ENCODE data around the gene ENTPD2.

ENTPD2 gene

GRCh38 chr9:137085920-137086530 lies 32.2 kb upstream of the ENTPD2 start:
- DNase-seq (ENCODE audit: low spot score) = no peak
- in situ Hi-C loops (cut with MboI; ENCODE audit: low sequenced_read_pairs, unreplicated experiment) = no loop called here
- TF ChIP-seq CTCF (IDR thresholded peaks at IDR 0.05; ENCODE audit: borderline replicate concordance, control extremely low read depth, extremely low read depth, insufficient read depth, missing control alignments) = no peak

- in situ Hi-C loops (cut with MboI; ENCODE audit: low sequenced_read_pairs, unreplicated experiment) = no loop called here
- no peak for DNase-seq (ENCODE audit: low spot score)
- TF ChIP-seq CTCF (IDR thresholded peaks at IDR 0.05; ENCODE audit: borderline replicate concordance, control extremely low read depth, extremely low read depth, insufficient read depth, missing control alignments) = no peak
Measured at GRCh38 chr9:137084526-137084925, 30.7 kb upstream of the ENTPD2 start.

- no peak for DNase-seq (ENCODE audit: low spot score)
- TF ChIP-seq CTCF (IDR thresholded peaks at IDR 0.05; ENCODE audit: borderline replicate concordance, control extremely low read depth, extremely low read depth, insufficient read depth, missing control alignments) = no peak
- in situ Hi-C loops (cut with MboI; ENCODE audit: low sequenced_read_pairs, unreplicated experiment) = no loop called here
Measured at GRCh38 chr9:137083394-137084004, 29.6 kb upstream of the ENTPD2 start.

GRCh38 chr9:137082925-137083290 lies 29.0 kb upstream of the ENTPD2 start:
- no peak for DNase-seq (ENCODE audit: low spot score)
- in situ Hi-C loops (cut with MboI; ENCODE audit: low sequenced_read_pairs, unreplicated experiment) = no loop called here

GRCh38 chr9:137082222-137082924 lies 28.5 kb upstream of the ENTPD2 start:
- no peak for TF ChIP-seq CTCF (IDR thresholded peaks at IDR 0.05; ENCODE audit: borderline replicate concordance, control extremely low read depth, extremely low read depth, insufficient read depth, missing control alignments)
- DNase-seq (ENCODE audit: low spot score) = no peak
- in situ Hi-C loops (cut with MboI; ENCODE audit: low sequenced_read_pairs, unreplicated experiment) = no loop called here

More at GRCh38 chr9:137082925-137083290, 29.0 kb upstream of the ENTPD2 start:
- TF ChIP-seq CTCF (IDR thresholded peaks at IDR 0.05; ENCODE audit: borderline replicate concordance, control extremely low read depth, extremely low read depth, insufficient read depth, missing control alignments) = no peak

GRCh38 chr9:137080260-137081122 lies 26.6 kb upstream of the ENTPD2 start:
- no peak for TF ChIP-seq CTCF (IDR thresholded peaks at IDR 0.05; ENCODE audit: borderline replicate concordance, control extremely low read depth, extremely low read depth, insufficient read depth, missing control alignments)
- DNase-seq (ENCODE audit: low spot score) = no peak
- in situ Hi-C loops (cut with MboI; ENCODE audit: low sequenced_read_pairs, unreplicated experiment) = no loop called here

Measured in GM13976 (cell line).